WI38 (cell line): Measurements from ENCODE around the gene ROR2.

Experiments
- H3K4me3 ChIP-seq: 2 replicates; pipeline ENCODE4 v1.5.1; 2011; ENCODE audit warnings: low read depth, mild to moderate bottlenecking, control low read depth, low read length
- CTCF ChIP-seq: IDR thresholded peaks from 2 replicates; pipeline ENCODE4 v1.5.1; 2012; ENCODE audit warnings: low read depth, mild to moderate bottlenecking, control low read depth, low read length

ROR2 gene

GRCh38 chr9:91840882-91841281, 109.1 kb downstream of the ROR2 start:
- no peak for TF ChIP-seq CTCF
- no peak overlapping the region for H3K4me3 ChIP-seq

- H3K4me3 ChIP-seq, result no peak overlapping the region
- no peak for TF ChIP-seq CTCF
Observed at GRCh38 chr9:91840469-91840868, 109.6 kb downstream of the ROR2 start.

- H3K4me3 ChIP-seq, result no peak overlapping the region
- no peak for TF ChIP-seq CTCF
Observed at GRCh38 chr9:91839926-91840465, 110.0 kb downstream of the ROR2 start.

DNA sequence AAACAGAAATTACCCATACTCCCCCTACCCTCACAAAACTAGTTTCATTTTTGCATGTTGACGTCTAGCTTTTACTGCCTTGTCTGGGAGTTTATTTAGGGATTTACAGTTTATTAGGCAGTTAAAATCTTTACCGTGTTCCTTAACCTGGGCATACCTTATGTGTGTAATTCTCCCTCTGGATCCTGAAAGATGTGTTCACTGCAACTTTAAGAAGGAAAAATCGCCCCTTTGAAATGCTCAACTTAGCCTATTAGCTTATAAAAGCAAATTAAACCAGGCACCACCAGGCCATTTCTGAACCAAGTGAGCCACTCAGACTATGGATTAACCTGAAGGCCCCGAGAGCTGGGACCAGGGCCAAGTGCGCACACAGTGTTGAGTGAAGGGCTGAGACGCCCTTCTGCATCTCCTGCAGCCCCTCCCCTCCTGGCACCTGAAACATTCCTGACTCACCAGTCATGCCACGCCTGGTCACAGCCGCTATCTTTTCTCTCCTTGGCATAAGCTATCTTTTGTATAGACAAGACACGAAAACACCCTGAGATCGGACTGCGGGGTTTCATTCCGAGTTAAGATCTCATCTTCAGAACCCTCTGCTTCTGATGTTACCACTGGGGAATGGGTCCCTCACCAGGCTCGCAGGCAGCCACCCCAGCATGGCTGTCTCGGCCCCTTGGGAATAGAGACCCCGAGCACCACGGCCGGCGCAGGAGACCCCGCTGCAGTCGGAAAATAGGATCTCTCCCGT, 111.9 kb downstream of the ROR2 start:
- TF ChIP-seq CTCF, result no peak
- no peak overlapping the region for H3K4me3 ChIP-seq

DNA sequence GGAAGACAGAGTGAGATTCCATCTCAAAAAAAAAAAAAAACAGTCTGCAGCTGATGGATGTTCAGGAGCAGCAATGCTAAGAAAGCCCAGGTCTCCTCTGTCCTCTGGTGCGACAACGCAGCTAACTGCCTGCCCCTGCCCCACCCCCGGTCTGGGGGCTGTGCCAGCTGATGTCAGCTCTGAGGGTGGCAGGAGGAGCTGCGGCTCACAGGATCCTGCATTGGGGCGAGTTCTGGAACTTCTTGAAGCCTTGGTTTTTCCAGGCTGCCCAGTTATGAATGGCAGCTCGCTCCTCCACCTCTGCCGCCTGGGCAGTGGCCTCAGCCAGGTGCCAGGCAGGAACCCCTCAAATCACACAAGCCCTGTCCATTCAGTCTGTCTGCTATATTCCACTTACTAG, 113.5 kb downstream of the ROR2 start:
- H3K4me3 ChIP-seq, result no peak overlapping the region
- no peak for TF ChIP-seq CTCF

- TF ChIP-seq CTCF, result no peak
- no peak overlapping the region for H3K4me3 ChIP-seq
Observed at GRCh38 chr9:91835632-91836031, 114.4 kb downstream of the ROR2 start.

- H3K4me3 ChIP-seq, result no peak overlapping the region
- TF ChIP-seq CTCF, result no peak
Observed at GRCh38 chr9:91835216-91835615, 114.8 kb downstream of the ROR2 start.
